HG02973 (cell line): ENCODE measurements around the gene GLRX2.
"Not testable (repeated sequence)": the region's sequence is repeated elsewhere in the genome, so short reads cannot be mapped to it uniquely, and the experiment has no call there.

Experiments
- ATAC-seq: cut with Tn5 transposase; IDR thresholded peaks from one replicate; pipeline ENCODE4 v1.9.1; 2021; ENCODE audit warnings: moderate library complexity; ENCODE audit not compliant: unreplicated experiment

Gene GLRX2

DNA sequence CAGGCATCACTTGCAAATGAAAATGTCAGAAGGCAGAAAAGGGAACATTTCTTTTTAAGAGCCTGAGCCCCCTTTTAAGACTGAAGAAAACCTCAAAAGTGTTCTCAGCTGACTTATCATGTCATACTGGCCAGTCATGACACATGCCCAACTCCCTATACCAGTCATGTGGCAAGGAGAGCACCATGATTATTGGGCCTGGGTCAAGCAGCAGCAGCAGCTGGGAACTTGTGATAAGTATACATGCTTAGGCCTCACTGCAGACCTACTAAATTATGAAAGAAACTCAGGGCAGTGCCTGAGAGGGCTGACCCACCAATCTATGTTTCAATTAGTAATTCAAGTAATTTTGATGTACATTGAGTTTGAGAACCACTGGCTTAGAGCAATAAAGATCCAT is 37.2 kb downstream of the GLRX2 start:
- no peak for ATAC-seq

DNA sequence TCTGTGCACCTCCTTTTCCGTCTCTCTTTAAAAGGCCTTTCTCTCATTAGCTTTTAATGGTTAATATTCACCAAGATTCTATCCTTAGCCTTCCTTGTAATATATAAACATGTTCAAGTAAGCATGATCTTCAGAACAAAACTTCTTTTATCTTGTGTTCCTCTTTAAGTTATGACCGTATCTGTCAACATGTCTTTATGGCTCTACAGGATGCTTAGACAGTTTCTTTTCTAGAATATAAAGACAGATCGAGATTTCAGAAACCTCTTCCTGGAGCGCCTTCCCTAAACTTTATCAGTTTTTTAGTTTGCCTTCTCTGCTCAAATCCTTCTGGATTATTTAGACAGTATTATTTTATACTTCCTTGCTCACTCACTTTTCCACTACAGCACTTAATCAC is 38.6 kb downstream of the GLRX2 start:
- no peak for ATAC-seq

DNA sequence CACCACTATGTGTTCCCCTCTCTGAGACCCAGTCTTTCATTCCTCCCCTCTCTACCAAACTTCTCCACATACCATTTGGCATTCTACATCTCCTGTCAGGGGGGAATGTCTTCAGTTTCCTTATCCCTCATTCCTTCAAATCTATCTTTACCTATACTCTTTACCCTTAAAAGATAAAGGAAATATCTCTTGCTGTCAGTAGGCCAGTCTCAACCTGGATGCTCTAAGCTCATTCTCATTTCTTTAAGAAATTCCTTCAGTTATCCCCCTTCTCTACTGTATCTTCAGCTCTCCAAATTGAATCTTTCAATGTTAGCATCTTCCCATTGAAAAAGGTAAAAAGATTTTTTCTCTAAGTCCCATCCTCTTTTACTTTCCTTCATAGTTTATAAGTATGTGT is 39.3 kb downstream of the GLRX2 start:
- ATAC-seq: no peak

DNA sequence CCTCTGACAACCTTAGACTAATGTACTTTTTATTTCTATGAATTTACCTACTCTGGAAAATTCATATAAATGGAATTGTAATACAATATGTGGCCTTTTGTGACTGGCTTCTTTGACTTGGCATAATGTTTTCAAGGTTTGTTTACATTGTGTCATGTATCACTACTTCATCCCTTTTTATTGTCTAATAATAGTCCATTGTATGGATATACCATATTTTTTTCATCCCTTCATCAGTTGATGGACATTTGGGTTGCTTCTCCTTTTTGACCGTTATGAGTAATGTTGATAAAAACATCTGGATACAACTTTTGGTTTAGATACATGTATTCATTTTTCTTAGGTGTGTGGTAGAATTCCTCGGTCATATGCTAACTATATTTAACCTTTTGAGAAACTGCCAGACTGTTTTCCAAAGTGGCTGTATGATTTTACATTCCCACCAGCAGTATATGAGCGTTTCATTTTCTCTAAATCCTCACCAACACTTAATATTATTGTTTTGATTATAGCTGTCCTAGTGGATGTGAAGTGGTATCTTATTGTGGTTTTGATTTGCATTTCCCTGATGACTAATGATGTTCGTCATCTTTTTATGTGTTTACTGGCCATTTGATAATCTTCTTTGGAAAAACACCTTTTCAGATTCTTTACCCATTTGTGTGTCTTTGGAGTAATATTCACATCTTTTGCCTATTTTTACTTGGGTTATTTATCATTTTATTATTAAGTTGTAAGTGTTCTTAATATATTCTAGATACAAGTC is 42.3 kb downstream of the GLRX2 start:
- ATAC-seq: no peak

DNA sequence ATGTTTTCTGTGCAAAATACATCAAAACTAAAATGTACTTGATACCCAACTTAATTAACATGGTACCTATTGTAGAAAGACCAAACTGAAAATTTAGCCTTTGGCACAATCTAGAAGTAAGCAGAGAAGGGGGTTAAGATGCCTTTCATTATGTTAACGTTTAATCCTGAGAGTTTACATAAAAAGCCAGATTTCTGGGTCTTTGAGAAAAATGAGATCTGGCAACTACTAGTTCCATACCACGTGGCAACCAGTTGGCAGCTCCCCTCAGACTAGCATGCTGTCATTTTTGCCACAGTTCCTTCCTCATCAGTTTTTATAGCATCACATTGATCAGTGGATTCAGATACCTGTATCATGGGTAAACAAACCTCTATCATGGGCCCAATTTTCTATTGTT is 44.3 kb downstream of the GLRX2 start:
- ATAC-seq: no peak

DNA sequence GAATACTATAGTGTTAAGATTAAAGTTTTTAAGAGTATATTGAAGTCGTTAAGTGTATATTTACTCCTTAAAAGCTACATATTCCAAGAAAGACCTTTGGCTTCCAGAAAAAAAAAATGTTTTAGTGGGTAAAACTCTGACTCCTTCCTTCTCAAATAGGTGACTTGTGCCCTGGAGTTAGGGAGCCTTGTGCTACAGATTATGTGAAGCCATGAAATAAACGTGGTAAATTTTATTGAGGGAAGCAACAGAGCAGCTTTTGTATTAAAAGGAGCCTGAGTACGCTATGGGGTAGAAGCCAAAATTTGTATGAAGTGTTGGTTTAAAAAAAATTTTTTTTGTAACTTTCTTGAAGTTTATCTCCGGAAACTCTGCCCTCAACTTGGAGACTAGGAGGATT is 44.8 kb downstream of the GLRX2 start:
- ATAC-seq: no peak

DNA sequence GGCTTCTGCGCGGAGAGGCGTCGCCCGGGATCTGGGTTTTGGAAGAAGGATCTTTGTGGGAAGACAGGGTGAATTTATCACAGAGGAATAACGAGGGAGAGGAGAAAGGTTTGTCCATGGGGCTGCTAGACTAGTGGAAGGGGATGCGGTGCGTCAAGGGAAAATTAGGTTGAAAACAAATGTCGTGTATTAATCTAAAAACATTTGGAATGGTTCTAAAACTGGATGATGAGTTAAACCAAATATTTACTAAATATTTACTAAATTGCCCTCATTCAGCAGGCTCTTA is 45.2 kb downstream of the GLRX2 start:
- ATAC-seq: no peak

DNA sequence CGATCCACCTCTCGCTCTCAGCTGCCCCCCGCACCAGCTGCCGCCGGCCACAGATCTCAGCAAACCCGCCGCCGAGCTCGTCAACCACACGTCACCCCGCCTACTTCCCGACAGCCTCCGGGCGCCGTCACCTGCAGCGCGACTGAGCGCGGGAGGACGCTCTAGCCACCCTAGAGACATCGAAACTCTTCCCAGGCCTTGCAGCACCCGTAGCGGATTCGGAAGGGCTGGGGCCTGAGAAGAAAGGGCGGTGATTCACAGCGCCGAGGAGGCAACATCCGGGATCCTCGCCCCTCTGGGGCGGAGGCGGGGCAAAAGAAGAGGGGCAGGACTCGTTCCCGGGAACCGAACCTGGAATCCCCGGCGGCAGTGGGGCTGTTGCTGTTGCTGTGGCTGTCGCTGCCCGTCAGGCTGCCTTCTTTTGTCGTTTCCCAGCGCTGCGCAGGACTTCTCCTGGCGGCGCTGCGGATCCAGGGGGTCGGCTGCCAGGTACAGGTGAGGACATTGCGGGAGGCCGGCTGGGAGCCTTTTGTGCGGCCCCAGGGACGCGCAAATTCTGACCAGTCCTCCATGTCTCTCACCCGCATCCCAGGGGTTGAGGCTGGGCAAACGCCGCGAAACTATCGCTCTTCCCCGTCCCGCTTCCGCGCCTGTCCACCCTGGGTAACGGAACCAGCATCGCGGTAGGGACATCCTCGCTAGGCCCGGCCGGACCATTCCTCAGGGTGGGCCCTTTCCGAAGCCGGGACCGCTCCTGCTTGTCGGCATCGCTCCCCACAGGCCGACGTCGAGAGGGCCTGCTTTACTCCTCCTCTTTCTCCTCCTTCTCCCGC is 45.7 kb downstream of the GLRX2 start, which contains the start of the genes RO60 and UCHL5:
TSS of gene RO60 (plus strand) at position 331 of the 833 bp plus-strand sequence. CDS start 9,443 bp downstream, outside the sequence.
TSS of gene UCHL5 (minus strand) at position 79 of the 833 bp plus-strand sequence. CDS start 100 bp downstream, outside the sequence.
- peak; percentile 95 for ATAC-seq

DNA sequence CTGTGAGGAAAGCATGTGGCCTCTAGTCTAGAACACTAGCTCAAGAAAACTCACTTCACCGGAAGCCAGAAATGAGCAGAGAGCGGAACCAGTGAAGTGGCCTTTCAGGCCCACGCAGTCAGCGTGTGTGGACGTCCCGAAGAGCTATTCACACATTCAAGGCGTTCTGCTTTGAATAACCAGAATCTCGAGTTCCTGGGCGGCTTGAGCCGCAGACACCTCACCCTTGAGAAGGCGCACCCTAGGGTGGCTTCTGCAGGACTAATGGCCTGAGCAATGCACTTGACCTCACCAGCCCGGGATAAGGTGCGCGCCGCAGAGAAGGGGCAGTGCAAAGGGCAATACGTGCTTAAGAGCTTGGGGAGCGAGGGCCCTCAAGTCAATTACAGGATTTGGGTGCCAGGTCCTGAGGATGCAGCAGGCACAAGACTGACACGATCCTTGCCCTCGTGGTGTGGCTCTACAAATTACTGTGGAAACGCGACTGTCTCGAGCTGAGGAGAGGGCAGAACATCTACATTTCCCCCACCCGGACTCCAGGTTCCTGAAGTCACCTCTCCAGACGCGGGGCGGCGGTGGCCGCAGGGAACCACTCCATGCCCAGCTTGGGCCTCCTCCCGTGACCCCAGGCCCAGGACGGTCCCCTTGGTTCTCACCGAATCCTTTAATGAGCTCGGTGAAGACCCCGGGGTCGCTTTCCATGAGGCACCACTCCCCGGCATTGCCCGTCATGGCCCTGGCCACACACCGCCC is 46.5 kb downstream of the GLRX2 start:
- peak; percentile 46 for ATAC-seq

DNA sequence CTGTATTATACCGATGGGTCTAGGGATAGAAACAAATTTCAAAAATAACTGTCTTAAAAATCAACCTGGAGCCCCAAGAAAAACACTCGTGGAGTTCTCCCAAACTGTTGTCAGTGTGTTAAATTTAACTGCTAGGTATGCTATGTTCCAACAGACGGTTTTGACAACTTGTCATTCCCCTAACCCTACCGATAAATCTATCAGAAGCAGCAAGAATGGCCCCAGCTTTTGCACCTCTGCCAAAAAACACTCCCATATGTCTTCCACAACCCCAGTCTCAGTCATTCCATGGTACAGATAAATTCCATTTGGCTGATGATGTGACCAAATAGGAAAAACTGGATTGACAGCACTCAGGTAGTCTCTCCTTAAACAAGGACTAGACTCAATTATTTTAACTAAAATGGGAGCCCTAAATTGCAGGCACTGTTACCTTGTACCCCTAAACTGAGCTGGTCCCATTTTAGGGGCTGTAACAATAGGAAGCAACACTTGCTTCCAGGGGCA is 51.0 kb downstream of the GLRX2 start:
- ATAC-seq: no peak

DNA sequence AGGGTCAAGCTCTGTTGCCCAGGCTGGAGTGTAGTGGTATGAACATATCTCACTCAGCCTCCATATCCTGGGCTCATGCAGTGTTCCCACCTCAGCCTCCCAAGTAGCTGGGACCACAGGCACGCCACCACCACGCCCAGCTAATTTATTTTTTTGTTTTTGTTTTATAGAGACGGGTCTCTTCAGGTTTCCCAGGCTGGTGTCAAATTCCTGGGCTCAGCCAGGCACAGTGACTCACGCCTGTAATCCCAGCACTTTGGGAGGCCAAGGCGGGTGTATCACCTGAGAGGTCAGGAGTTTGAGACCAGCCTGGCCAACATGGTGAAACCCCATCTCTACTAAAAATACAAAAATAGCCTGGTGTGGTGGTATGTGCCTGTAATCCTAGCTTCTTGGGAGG is 56.3 kb downstream of the GLRX2 start:
- ATAC-seq: not testable (repeated sequence)
